Panc1 (cell line): ENCODE measurements around the gene EID2. TPM values are rescaled to one million over a fixed set of nuclear protein-coding genes. Genes with fewer than 3 reads are reported as not detected.

Source experiments
- ATAC-seq: fragments of 200-7000 bp; cut with Tn5 transposase; 2 replicates; pipeline ENCODE4 v1.9.1; 2020; ENCODE audit warnings: mild to moderate bottlenecking, moderate library complexity
- BruUV-seq: library from RNA; stranded (reverse); fragments of 400-500 nt; replicated peaks from 2 replicates; lab custom pipeline; 2021; lab: Mats Ljungman, UMichigan
- CTCF ChIA-PET: fragments of 300-600 bp; sonication (Branson Sonifier 250); formaldehyde crosslinking; loops from one replicate; lab custom pipeline; 2022; ENCODE audit warnings: antibody characterized with exemption; lab: Charles Lee
- POLR2A ChIA-PET: fragments of 300-600 bp; sonication (Branson Sonifier 250); formaldehyde crosslinking; loops from one replicate; lab custom pipeline; 2022; ENCODE audit warnings: antibody characterized with exemption; lab: Charles Lee
- DNase-seq: peaks from one replicate; pipeline ENCODE4 v3.0.0-alpha.2; 2010; ENCODE audit warnings: low read depth, low spot score
- H3K27ac ChIP-seq: 2 replicates; pipeline ENCODE4 v1.5.1; 2011; ENCODE audit warnings: mild to moderate bottlenecking, low read length, inconsistent platforms
- H3K27me3 ChIP-seq: fragments of 200-500 bp; sonication (Bioruptor generic); 2 replicates; pipeline ENCODE4 v1.6.0; 2014; ENCODE audit warnings: low read length, inconsistent platforms; ENCODE audit not compliant: control insufficient read depth, insufficient read depth
- H3K36me3 ChIP-seq: fragments of 200-500 bp; sonication (Bioruptor generic); 2 replicates; pipeline ENCODE4 v1.5.1; 2014; ENCODE audit warnings: inconsistent platforms, mild to moderate bottlenecking, low read length, moderate library complexity; ENCODE audit not compliant: control insufficient read depth, insufficient read depth
- H3K4me1 ChIP-seq: 2 replicates; pipeline ENCODE4 v1.5.1; 2011; ENCODE audit warnings: inconsistent platforms, mild to moderate bottlenecking, low read length, moderate library complexity; ENCODE audit not compliant: control insufficient read depth, insufficient read depth
- H3K4me3 ChIP-seq, 2 experiments: 2 replicates each; pipeline ENCODE4 v1.5.1; 2011 to 2012; ENCODE audit warnings: low read depth in 2 of 2, low read length in 2 of 2, mild to moderate bottlenecking in 2 of 2, inconsistent platforms in 1 of 2, moderate library complexity in 1 of 2
- H3K9me3 ChIP-seq: fragments of 200-500 bp; sonication (Bioruptor generic); 2 replicates; pipeline ENCODE4 v1.5.1; 2014; ENCODE audit warnings: low read depth, mild to moderate bottlenecking, inconsistent platforms, low read length, moderate library complexity; ENCODE audit not compliant: control insufficient read depth, insufficient read depth
- POLR2AphosphoS5 ChIP-seq: IDR thresholded peaks from 2 replicates; pipeline ENCODE4 v1.6.1; 2012; ENCODE audit warnings: mild to moderate bottlenecking, low read depth, low read length, moderate library complexity
- REST ChIP-seq, 2 experiments: IDR thresholded peaks; 2 replicates each; pipeline ENCODE4 v1.6.1; 2011 to 2012; ENCODE audit warnings: low read depth in 2 of 2, control low read depth in 1 of 2, low read length in 1 of 2, mild to moderate bottlenecking in 1 of 2, moderate library complexity in 1 of 2; ENCODE audit not compliant: insufficient read depth in 1 of 2
- SIN3A ChIP-seq: IDR thresholded peaks from 2 replicates; pipeline ENCODE4 v1.6.1; 2012; ENCODE audit warnings: low read depth, mild to moderate bottlenecking, low read length, moderate library complexity, borderline replicate concordance; ENCODE audit not compliant: insufficient read depth
- TCF7L2 ChIP-seq: IDR thresholded peaks from 2 replicates; pipeline ENCODE4 v1.6.1; 2011; ENCODE audit warnings: mild to moderate bottlenecking, low read depth, low read length, inconsistent platforms
- in situ Hi-C: cut with HindIII; loops from 2 replicates; pipeline ENCODE4 v1.10.0; 2016; ENCODE audit warnings: low sequenced_read_pairs, low pct_unique_long_range_greater_than_20kb
- intact Hi-C: fragments of 100-400 bp; cut with micrococcal nuclease; formaldehyde crosslinking; loops from one replicate; pipeline ENCODE4 v1.10.0; 2022; ENCODE audit not compliant: unreplicated experiment
- total RNA-seq: library from RNA; stranded (reverse); gene quantifications from one replicate; pipeline ENCODE4 v1.2.1, GENCODE V29; 2021; ENCODE audit not compliant: unreplicated experiment
- TF ChIP-seq, protein P1 (sequence below): fragments of 450-650 bp; IDR thresholded peaks from 2 replicates; pipeline ENCODE4 v1.5.1; 2017; ENCODE audit warnings: mild to moderate bottlenecking

Gene EID2
- total RNA-seq, 1 experiment from 2014 or later = 163 TPM

DNA sequence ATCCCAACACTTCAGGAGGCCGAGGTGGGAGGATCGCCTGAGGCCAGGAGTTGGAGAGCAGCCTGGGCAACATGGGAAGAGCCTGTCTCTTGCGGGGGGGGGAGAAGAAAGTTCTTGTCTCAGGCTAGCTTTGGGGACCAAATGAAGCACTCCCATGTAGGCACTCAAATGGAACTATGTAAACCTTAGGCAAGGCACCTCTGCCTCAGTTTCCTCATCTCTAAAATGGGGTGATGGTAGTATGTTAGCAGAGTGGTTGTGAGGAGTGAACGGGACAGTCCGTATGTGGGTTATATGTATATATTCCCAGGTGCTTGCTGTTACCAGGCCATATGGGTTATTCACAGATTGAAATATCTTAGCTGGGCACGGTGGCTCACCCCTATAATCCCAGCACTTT, 47.7 kb downstream of the EID2 start:
- BruUV-seq = TSS peak; percentile 54
- peak; percentile 0; the same call in 1 of the 2 replicates for ATAC-seq
- ChIA-PET POLR2A (interaction anchor here (0.5 to 1.7 kb wide), 9 partner anchors 11 to 595 kb away, joined by 3 to 14 read pairs (median 8); partner anchors contain the start of genes RPS16 and TIMM50), CTCF (interaction anchor here (0.5 to 2.7 kb wide), 13 partner anchors 11 to 169 kb away, joined by 3 to 17 read pairs (median 10); partner anchors contain the start of genes EID2B, TIMM50 and ZFP36)
- Histone ChIP-seq H3K27ac (no peak overlapping the region), H3K4me1 (0 out of 2 replicates have a peak, but pooled peaks cover 3% of the 10 kb centered on the region), H3K36me3 (peaks cover 29% of the 10 kb centered on the region), H3K27me3 (no peaks in the 10 kb centered on the region), H3K9me3 (no peaks in the 10 kb centered on the region), H3K4me3 (no peak overlapping the region)
- intact Hi-C loops = no loop called here
- no peak for TF ChIP-seq TCF7L2
- TF ChIP-seq POLR2AphosphoS5 = no peak
- TF ChIP-seq, protein P1, sequence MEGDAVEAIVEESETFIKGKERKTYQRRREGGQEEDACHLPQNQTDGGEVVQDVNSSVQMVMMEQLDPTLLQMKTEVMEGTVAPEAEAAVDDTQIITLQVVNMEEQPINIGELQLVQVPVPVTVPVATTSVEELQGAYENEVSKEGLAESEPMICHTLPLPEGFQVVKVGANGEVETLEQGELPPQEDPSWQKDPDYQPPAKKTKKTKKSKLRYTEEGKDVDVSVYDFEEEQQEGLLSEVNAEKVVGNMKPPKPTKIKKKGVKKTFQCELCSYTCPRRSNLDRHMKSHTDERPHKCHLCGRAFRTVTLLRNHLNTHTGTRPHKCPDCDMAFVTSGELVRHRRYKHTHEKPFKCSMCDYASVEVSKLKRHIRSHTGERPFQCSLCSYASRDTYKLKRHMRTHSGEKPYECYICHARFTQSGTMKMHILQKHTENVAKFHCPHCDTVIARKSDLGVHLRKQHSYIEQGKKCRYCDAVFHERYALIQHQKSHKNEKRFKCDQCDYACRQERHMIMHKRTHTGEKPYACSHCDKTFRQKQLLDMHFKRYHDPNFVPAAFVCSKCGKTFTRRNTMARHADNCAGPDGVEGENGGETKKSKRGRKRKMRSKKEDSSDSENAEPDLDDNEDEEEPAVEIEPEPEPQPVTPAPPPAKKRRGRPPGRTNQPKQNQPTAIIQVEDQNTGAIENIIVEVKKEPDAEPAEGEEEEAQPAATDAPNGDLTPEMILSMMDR = no peak
- TF ChIP-seq REST (IDR thresholded peaks at IDR 0.05; ENCODE audit: insufficient read depth in 1 of 2, low read depth in 2 of 2, low read length in 1 of 2) = no peak
- no peak for TF ChIP-seq SIN3A
- DNase-seq = no peak
- in situ Hi-C loops = no loop called here

DNA sequence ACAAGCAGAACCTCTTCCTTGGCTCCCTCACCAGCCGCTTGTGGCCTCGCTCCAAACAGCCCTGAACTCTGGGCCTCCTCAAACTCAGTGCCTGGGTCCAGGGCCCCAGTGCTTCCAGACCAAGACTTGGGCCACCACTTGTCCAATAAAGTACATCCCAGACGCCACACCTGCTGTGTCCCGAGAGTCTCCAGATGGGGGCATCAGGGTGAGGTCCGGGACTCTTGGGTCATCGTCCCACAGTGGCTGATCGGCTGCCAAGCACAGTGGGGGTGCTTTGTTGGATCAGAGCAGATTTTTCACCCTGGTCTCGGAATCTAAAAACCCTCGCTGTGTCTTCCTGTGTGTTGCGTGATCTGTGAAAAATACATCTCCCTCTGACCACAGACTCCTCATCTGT, 50.2 kb downstream of the EID2 start:
- intact Hi-C loops = no loop called here
- Histone ChIP-seq H3K9me3 (no peaks in the 10 kb centered on the region), H3K4me3 (no peak overlapping the region), H3K36me3 (peaks cover 51% of the 10 kb centered on the region), H3K27ac (no peak overlapping the region), H3K4me1 (0 out of 2 replicates have a peak, but pooled peaks cover 3% of the 10 kb centered on the region), H3K27me3 (no peaks in the 10 kb centered on the region)
- ATAC-seq = peak; percentile 9
- no TSS peak for BruUV-seq
- ChIA-PET POLR2A (interaction anchor here (0.5 to 1.5 kb wide), 7 partner anchors 9 to 489 kb away, joined by 3 to 16 read pairs (median 4); partner anchors contain the start of genes DLL3, EID2B and RPS16), CTCF (interaction anchor here (0.6 to 2.0 kb wide), 8 partner anchors 9 to 49 kb away, joined by 3 to 14 read pairs (median 6); partner anchors contain the start of genes DLL3 and EID2B)
- TF ChIP-seq, protein P1 = no peak
- TF ChIP-seq POLR2AphosphoS5 (no peak), TCF7L2 (no peak), SIN3A (no peak), REST (IDR thresholded peaks at IDR 0.05; ENCODE audit: insufficient read depth in 1 of 2, low read depth in 2 of 2, low read length in 1 of 2) (no peak)
- DNase-seq = no peak
- in situ Hi-C loops = no loop called here
